ENCODE data around the gene MYO1E. TPM values are rescaled to one million over a fixed set of nuclear protein-coding genes. Genes with fewer than 3 reads are reported as not detected.

The MYO1E gene
- total RNA-seq, 6 experiments from 2014 or later: 108 to 142 (median 115) TPM

DNA sequence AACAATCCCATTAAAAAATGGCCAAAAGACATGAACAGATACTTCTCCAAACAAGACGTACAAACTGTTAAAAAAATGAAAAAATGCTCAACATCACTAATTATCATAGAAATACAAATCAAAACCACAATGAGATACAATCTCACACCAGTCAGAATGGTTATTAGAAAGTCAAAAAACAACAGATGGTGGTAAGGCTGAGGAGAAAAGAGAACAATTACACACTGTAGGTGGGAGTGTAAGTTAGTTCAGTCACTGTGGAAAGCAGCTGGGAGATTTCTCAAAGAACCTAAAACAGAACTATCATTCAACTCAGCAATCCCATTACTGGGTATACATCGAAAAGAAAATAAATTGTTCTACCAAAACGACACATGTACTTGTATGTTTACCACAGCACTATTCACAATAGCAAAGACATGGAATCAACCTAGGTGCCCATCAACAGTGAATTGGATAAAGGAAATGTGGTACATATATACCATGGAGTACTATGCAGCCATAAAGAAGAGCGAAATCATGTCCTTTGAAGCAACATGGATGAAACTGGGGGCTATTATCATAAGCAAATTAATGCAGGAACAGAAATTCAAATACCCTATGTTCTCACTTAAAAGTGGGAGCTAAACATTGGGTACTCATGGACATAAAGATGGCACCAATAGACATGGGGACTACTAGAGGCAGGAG is 51.5 kb downstream of the MYO1E start:
- Mint-ChIP-seq H3K27ac (no peak overlapping the region), H3K4me3 (no peak overlapping the region), H3K36me3 (ENCODE audit: low read depth) (peaks cover 31% of the 10 kb centered on the region), H3K4me1 (ENCODE audit: low read depth) (peaks cover 17% of the 10 kb centered on the region), H3K9me3 (no peaks in the 10 kb centered on the region), H3K27me3 (ENCODE audit: insufficient read depth) (no peaks in the 10 kb centered on the region)
- TF ChIP-seq, protein P1, sequence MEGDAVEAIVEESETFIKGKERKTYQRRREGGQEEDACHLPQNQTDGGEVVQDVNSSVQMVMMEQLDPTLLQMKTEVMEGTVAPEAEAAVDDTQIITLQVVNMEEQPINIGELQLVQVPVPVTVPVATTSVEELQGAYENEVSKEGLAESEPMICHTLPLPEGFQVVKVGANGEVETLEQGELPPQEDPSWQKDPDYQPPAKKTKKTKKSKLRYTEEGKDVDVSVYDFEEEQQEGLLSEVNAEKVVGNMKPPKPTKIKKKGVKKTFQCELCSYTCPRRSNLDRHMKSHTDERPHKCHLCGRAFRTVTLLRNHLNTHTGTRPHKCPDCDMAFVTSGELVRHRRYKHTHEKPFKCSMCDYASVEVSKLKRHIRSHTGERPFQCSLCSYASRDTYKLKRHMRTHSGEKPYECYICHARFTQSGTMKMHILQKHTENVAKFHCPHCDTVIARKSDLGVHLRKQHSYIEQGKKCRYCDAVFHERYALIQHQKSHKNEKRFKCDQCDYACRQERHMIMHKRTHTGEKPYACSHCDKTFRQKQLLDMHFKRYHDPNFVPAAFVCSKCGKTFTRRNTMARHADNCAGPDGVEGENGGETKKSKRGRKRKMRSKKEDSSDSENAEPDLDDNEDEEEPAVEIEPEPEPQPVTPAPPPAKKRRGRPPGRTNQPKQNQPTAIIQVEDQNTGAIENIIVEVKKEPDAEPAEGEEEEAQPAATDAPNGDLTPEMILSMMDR (IDR thresholded peaks at IDR 0.05): no peak
- DNase-seq: no peak

GRCh38 chr15:59317211-59317610 is 55.5 kb downstream of the MYO1E start:
- no peaks in the 10 kb centered on the region for H3K27me3 Mint-ChIP-seq (ENCODE audit: insufficient read depth)
- H3K4me1 Mint-ChIP-seq (ENCODE audit: low read depth): peaks cover 41% of the 10 kb centered on the region
- H3K4me3 Mint-ChIP-seq: no peak overlapping the region
- no peak for DNase-seq
- TF ChIP-seq, protein P1 (IDR thresholded peaks at IDR 0.05): no peak
- peaks cover 31% of the 10 kb centered on the region for H3K36me3 Mint-ChIP-seq (ENCODE audit: low read depth)
- H3K9me3 Mint-ChIP-seq: no peaks in the 10 kb centered on the region
- H3K27ac Mint-ChIP-seq: no peak overlapping the region

DNA sequence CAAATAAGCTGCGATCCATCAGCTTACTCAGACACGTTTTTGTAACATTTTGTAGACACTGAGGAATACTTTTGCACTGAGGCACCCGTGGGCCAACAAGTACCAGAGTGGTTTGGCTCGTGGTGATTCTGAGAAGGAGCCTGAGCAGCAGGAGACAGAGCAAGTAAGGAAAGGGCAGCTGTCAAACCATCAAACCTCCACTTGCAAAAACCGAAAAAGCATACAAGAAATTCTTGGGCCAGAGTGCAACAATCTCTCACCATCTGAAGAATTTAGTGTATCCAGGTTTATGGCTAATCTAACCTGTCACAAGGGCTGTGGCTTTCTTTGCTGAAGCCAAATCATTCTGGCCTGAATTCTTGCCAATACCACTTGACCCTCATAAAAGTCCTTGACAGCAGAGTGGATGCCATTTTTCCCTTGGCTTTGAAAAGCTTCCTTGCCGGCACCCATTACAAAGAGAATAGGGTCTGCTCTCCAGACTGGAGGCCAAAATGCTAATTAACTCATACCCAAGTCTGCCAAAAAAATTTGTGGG is 56.7 kb downstream of the MYO1E start:
- H3K27me3 Mint-ChIP-seq (ENCODE audit: insufficient read depth): no peaks in the 10 kb centered on the region
- H3K27ac Mint-ChIP-seq: peak overlapping the region; percentile 57
- no peaks in the 10 kb centered on the region for H3K9me3 Mint-ChIP-seq
- H3K4me3 Mint-ChIP-seq: peak overlapping the region; percentile 7
- DNase-seq: peak; percentile 69
- peaks cover 41% of the 10 kb centered on the region for H3K4me1 Mint-ChIP-seq (ENCODE audit: low read depth)
- H3K36me3 Mint-ChIP-seq (ENCODE audit: low read depth): peaks cover 29% of the 10 kb centered on the region
- TF ChIP-seq, protein P1 (IDR thresholded peaks at IDR 0.05): no peak

GRCh38 chr15:59313641-59314332 is 58.9 kb downstream of the MYO1E start:
- H3K4me1 Mint-ChIP-seq (ENCODE audit: low read depth): peaks cover 47% of the 10 kb centered on the region
- H3K4me3 Mint-ChIP-seq: no peak overlapping the region
- TF ChIP-seq, protein P1 (IDR thresholded peaks at IDR 0.05): no peak
- no peak overlapping the region for H3K27ac Mint-ChIP-seq
- peaks cover 15% of the 10 kb centered on the region for H3K36me3 Mint-ChIP-seq (ENCODE audit: low read depth)
- H3K27me3 Mint-ChIP-seq (ENCODE audit: insufficient read depth): no peaks in the 10 kb centered on the region
- no peak for DNase-seq
- no peaks in the 10 kb centered on the region for H3K9me3 Mint-ChIP-seq

GRCh38 chr15:59312205-59312604 is 60.5 kb downstream of the MYO1E start:
- no peak overlapping the region for H3K4me3 Mint-ChIP-seq
- H3K27ac Mint-ChIP-seq: no peak overlapping the region
- no peak for DNase-seq
- TF ChIP-seq, protein P1 (IDR thresholded peaks at IDR 0.05): no peak
- H3K9me3 Mint-ChIP-seq: no peaks in the 10 kb centered on the region
- H3K4me1 Mint-ChIP-seq (ENCODE audit: low read depth): peaks cover 42% of the 10 kb centered on the region
- no peaks in the 10 kb centered on the region for H3K27me3 Mint-ChIP-seq (ENCODE audit: insufficient read depth)
- peaks cover 4% of the 10 kb centered on the region for H3K36me3 Mint-ChIP-seq (ENCODE audit: low read depth)
